Heart right ventricle (tissue), 16 donors: Measurements from ENCODE around the gene THAP12. TPM values are rescaled to one million over a fixed set of nuclear protein-coding genes. Genes with fewer than 3 reads are reported as not detected.

Source experiments
- ATAC-seq, 8 donors: fragments of 200-7000 bp; cut with Tn5 transposase; one replicate each; pipeline ENCODE4 v1.9.1; 2020; ENCODE audit warnings: mild to moderate bottlenecking in 8 of 8, moderate library complexity in 8 of 8, moderate number of reproducible peaks in 1 of 8
- DNase-seq, 2 donors: peaks; one replicate each; pipeline ENCODE4 v3.0.0-alpha.2; 2020
- H3K27ac ChIP-seq, 10 donors: fragments of 200-600 bp; sonication (generic) in 2 of 10; one replicate each; pipeline versions ENCODE4 v1.5.0 to v1.8.0; 2020 to 2022; ENCODE audit warnings: mild to moderate bottlenecking in 3 of 10
- H3K27me3 ChIP-seq, 7 donors: fragments of 200-600 bp; one replicate each; pipeline ENCODE4 v1.8.0; 2021 to 2022; ENCODE audit warnings: mild to moderate bottlenecking in 2 of 7
- H3K36me3 ChIP-seq, 9 donors: fragments of 200-600 bp; sonication (generic) in 1 of 9; one replicate each; pipeline versions ENCODE4 v1.5.0 to v1.8.0; 2020 to 2022; ENCODE audit warnings: mild to moderate bottlenecking in 2 of 9
- H3K4me1 ChIP-seq, 9 donors: fragments of 200-600 bp; sonication (generic) in 1 of 9; one replicate each; pipeline versions ENCODE4 v1.5.0 to v1.8.0; 2020 to 2022; ENCODE audit warnings: mild to moderate bottlenecking in 4 of 9
- H3K4me3 ChIP-seq, 10 donors: fragments of 200-600 bp; sonication (generic) in 2 of 10; one replicate each; pipeline versions ENCODE4 v1.5.0 to v1.8.0; 2020 to 2022; ENCODE audit warnings: mild to moderate bottlenecking in 7 of 10, moderate library complexity in 2 of 10
- H3K9me3 ChIP-seq, 11 donors: fragments of 200-600 bp in 10 of 11; sonication (generic) in 2 of 11; one replicate each; pipeline versions ENCODE4 v1.5.0 to v1.8.0; 2013 to 2022; ENCODE audit warnings: mild to moderate bottlenecking in 2 of 11, control low read depth in 1 of 11, moderate library complexity in 1 of 11
- WGBS, 2 donors: extraction: QIAGEN DNeasy Blood & Tissue Kit; methylation state at CpG; one replicate each; pipeline ENCODE4 v1.1.7; 2013; ENCODE audit warnings: inconsistent platforms in 1 of 2; 5-methylcytosine and 5-hydroxymethylcytosine counted together
- intact Hi-C, 10 donors: fragments of 100-400 bp; cut with DNase I; formaldehyde crosslinking; loops; one replicate each; pipeline versions ENCODE4 v1.11.1 to v1.14.2; 2022
- polyA plus RNA-seq, 2 donors: library from polyadenylated mRNA; stranded (reverse); fragments of 200-250 nt; gene quantifications; one replicate each; pipeline ENCODE4 v1.2.3, GENCODE V29; 2013
- total RNA-seq, 10 donors: library from RNA; stranded (reverse); fragmentation: NEBNext Ultra II Directional in 3 of 10; extraction: Animal tissue kit (Norgen Biotek cat#: 25700) in 3 of 10; gene quantifications; one replicate each; pipeline versions ENCODE4 v1.2.1 to v1.2.4, GENCODE V29; 2021 to 2023
- TF ChIP-seq, protein P1 (sequence below), 9 donors: fragments of 200-600 bp; sonication (generic) in 2 of 9; IDR thresholded peaks; one replicate each; pipeline versions ENCODE4 v1.5.0 to v1.8.0; 2021 to 2022; ENCODE audit warnings: antibody characterized with exemption in 9 of 9, mild to moderate bottlenecking in 5 of 9, moderate library complexity in 1 of 9
- donor health status: Arrhythmogenic right ventricular cardiomyopathy.
- donor health status: ischemic (EF 13 %, LVEDD 7.1; RV severe dilation, severe dysfunction).
- donor health status: healthy with polysubstance abuse.
- donor health status: DM: no; HTN: yes; CAD: no.
- donor health status: DM: no; HTN: no; CAD: no.
- donor health status: ischemic (EF 25% LVEDD 6.9; RV normal size, moderate dysfunction).
- donor health status: ischemic (EF 25% LVEDD 5.7; RV mildly dilated, moderate dysfunction).
- donor health status: healthy.
- donor health status: DM: yes; HTN: yes; CAD: no.
- donor health status: Ischemic cardiomyopathy.
- donor health status: ischemic (EF 35%, LVEDD 5.7; RV mildly dilated, moderate dysfunction).
- donor health status: nonischemic (EF 11% LVEDD 7.7; RV severe dilation, severe dysfunction).
- donor health status: DM: yes; HTN: yes; CAD: no.
- donor health status: PGD.
- donor health status: ischemic (EF 29% LVEDD 5.4; RV normal size, mild dysfunction).
- donor health status: nonischemic (EF 23%, LVEDD 6.1; RV moderate dilation, normal function).

The THAP12 gene
- total and polyA plus RNA-seq, 12 donors = 11.2 to 25.8 (median 22.1) TPM

DNA sequence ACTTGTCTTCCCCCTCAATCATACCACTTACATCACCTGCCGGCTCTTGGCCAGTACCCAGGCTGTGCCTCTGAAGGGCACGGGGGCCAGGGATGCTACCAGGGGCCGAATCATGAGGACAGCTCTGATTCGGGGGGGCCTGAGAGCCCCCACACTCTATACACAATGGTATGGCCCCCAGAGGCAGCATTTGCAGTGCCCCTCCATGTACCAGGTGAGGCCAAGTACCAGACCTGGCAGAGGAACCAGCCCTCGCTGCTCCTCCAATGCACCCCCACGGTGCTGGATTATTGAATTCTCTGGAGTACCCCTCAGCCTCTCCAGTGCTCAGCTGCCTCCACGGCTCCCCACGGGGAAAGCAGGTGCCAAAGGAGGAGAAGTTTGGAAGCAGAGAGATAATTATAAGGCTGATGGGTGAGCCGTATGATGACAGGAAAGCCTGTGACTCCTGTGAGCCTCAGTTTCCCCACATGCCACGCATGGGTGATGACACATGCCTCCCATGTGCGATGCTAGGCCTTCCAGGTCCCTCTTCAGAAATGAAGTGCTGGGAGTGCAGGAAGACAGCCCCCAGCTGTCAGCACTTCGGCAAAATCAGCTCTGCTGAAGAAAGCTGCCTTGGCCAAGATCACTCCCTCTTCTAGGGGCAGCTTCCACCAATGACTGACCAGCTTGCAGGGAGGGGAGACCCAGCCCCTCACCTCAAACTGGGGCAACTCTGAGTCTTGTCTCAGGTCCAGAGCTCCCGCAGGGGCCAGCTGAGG is 69.9 kb downstream of the THAP12 start:
- no peak overlapping the region for H3K27ac ChIP-seq
- no peak for ATAC-seq
- H3K9me3 ChIP-seq = no peaks in the 10 kb centered on the region
- H3K36me3 ChIP-seq = no peaks in the 10 kb centered on the region
- no peak for DNase-seq
- 52 to 53% methylated on average over 13 of the region's 13 CpGs for WGBS, 2 donors
- no peaks in the 10 kb centered on the region for H3K27me3 ChIP-seq
- H3K4me3 ChIP-seq = no peak overlapping the region
- intact Hi-C loops = loop anchor here in 6 of 10 donors (10.0 kb wide), 4 partner anchors 416 to 586 kb away; no protein-coding TSS in a partner anchor
- TF ChIP-seq, protein P1, sequence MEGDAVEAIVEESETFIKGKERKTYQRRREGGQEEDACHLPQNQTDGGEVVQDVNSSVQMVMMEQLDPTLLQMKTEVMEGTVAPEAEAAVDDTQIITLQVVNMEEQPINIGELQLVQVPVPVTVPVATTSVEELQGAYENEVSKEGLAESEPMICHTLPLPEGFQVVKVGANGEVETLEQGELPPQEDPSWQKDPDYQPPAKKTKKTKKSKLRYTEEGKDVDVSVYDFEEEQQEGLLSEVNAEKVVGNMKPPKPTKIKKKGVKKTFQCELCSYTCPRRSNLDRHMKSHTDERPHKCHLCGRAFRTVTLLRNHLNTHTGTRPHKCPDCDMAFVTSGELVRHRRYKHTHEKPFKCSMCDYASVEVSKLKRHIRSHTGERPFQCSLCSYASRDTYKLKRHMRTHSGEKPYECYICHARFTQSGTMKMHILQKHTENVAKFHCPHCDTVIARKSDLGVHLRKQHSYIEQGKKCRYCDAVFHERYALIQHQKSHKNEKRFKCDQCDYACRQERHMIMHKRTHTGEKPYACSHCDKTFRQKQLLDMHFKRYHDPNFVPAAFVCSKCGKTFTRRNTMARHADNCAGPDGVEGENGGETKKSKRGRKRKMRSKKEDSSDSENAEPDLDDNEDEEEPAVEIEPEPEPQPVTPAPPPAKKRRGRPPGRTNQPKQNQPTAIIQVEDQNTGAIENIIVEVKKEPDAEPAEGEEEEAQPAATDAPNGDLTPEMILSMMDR (IDR thresholded peaks at IDR 0.05) = no peak
- H3K4me1 ChIP-seq = peaks cover 0 to 15% (median 10%) of the 10 kb centered on the region in 9 donors

DNA sequence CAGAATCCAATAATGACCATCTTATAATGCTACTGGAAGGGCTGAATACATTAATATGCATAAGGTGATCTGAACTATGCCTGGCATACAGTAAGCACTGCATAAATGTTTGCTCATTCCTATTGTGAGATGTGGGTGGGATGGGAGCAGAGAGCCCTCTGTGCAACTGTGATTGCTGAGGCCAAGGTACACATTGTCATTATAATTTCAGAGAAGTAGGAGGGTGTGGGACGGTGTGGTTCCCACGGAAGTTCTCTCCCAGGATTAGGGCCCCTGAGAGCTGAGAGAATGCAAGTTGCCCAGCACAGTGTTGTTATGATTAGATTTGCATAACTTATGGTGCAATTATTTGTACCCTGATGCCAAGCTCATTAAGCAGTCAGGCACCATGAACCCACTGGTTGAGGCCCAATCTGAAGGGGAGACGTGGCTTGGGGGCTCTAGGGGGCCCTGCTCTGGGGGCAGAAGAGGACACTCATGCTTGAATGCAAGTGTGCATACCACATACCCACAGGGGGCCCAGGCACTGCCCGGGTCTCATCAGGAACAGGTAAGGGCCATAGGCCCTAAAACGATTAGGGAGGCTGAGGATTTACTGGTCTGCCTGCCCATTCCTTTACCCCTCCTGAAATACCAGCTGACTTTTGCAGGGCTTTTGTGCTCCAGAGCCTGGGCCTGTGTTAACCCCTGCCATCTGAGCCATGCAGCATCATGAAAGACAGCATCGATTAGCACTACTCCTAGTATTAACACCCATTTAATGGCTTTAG is 72.8 kb downstream of the THAP12 start:
- TF ChIP-seq, protein P1 (IDR thresholded peaks at IDR 0.05) = no peak
- WGBS, 2 donors = 80 to 84% methylated on average over 6 of the region's 6 CpGs
- intact Hi-C loops = no loop called here

DNA sequence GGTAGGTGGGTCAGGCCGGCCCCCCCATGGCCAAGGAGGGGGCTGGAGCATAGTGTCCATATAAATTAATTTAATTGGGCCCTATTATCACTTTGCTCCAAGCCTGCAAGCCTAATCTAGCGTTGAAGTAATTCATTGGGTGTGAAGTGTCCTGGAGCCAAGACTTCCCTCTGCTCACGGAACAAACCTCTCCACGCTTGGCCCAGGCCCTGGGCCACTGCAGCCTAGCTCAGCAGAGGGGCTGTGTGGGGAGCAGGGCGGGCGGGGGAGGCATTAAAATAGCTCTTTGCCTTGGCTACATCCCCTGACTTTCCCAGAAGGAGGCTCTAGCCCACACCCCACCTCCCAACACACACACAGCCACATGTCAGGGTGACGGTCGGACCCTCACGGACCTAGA is 73.5 kb downstream of the THAP12 start:
- intact Hi-C loops = no loop called here
- H3K27me3 ChIP-seq = no peaks in the 10 kb centered on the region
- DNase-seq = peak; percentile 35 to 60
- no peak overlapping the region for H3K4me3 ChIP-seq
- WGBS, 2 donors = 50 to 56% methylated on average over 9 of the region's 9 CpGs
- ATAC-seq = peak; percentile 77 to 96 (median 91)
- no peaks in the 10 kb centered on the region for H3K36me3 ChIP-seq
- TF ChIP-seq, protein P1 (IDR thresholded peaks at IDR 0.05) = no peak
- H3K4me1 ChIP-seq = peaks cover 0 to 15% (median 10%) of the 10 kb centered on the region in 9 donors
- H3K9me3 ChIP-seq = no peaks in the 10 kb centered on the region
- peak overlapping the region in 2 of 10 donors; percentile 6 to 34 for H3K27ac ChIP-seq

More for the DNA sequence above, 72.8 kb downstream of the THAP12 start:
- Histone ChIP-seq H3K4me1 (peaks cover 0 to 15% (median 10%) of the 10 kb centered on the region in 9 donors), H3K36me3 (no peaks in the 10 kb centered on the region), H3K27me3 (no peaks in the 10 kb centered on the region), H3K27ac (peak overlapping the region in 1 of 10 donors; percentile 16), H3K4me3 (no peak overlapping the region), H3K9me3 (no peaks in the 10 kb centered on the region)
- DNase-seq (no peak), ATAC-seq (no peak)

DNA sequence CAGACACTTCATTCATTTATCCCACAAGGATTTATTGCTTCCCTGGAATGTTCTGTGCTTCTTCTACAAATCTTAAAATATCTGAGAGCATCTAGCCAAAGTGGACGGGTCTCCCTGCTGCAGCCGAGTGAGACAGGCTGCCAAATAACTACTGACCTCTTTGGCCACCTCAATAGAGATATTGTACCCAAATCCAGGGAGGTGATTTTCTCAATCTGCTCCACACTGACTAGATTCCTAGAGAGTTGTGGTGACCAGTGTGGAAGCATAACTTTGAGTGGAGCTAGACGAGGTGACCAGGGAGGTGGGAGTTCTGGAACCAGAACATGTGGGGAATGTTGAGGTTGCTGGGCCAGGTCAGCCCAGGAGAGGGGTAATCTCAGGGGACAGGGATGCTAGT is 77.5 kb downstream of the THAP12 start:
- 59% methylated on average over 3 of the region's 3 CpGs for WGBS, 2 donors
- intact Hi-C loops = no loop called here
- no peak overlapping the region for H3K4me3 ChIP-seq
- H3K27me3 ChIP-seq = peaks cover 0 to 8% (median 0%) of the 10 kb centered on the region in 7 donors
- DNase-seq (no peak), ATAC-seq (no peak)
- no peaks in the 10 kb centered on the region for H3K36me3 ChIP-seq
- H3K27ac ChIP-seq = no peak overlapping the region
- TF ChIP-seq, protein P1 (IDR thresholded peaks at IDR 0.05) = no peak
- H3K9me3 ChIP-seq = no peaks in the 10 kb centered on the region
- H3K4me1 ChIP-seq = peaks cover 0 to 15% (median 10%) of the 10 kb centered on the region in 9 donors
